ENCODE results near the gene SLC38A10.

DNA sequence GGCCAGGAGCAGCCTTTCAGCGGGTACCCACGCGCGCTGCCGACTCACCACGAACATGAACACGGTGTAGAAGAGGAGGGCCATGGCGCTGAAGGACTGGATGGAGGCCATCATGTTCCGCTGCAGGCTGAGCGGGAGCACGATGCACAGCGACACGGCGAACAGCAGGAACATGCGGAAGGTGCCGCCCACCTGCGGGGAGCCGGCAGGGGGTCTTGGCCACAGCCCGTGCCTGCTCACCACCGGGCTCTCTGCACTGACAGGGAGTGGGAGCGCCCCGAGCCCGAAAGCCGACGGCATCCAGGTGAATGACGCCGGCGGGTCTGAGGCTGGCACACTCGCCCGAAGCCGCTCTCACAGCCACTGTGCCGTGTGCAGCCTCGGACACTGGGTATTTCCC, 13.0 kb downstream of the SLC38A10 start:
- TF ChIP-seq, protein P1, sequence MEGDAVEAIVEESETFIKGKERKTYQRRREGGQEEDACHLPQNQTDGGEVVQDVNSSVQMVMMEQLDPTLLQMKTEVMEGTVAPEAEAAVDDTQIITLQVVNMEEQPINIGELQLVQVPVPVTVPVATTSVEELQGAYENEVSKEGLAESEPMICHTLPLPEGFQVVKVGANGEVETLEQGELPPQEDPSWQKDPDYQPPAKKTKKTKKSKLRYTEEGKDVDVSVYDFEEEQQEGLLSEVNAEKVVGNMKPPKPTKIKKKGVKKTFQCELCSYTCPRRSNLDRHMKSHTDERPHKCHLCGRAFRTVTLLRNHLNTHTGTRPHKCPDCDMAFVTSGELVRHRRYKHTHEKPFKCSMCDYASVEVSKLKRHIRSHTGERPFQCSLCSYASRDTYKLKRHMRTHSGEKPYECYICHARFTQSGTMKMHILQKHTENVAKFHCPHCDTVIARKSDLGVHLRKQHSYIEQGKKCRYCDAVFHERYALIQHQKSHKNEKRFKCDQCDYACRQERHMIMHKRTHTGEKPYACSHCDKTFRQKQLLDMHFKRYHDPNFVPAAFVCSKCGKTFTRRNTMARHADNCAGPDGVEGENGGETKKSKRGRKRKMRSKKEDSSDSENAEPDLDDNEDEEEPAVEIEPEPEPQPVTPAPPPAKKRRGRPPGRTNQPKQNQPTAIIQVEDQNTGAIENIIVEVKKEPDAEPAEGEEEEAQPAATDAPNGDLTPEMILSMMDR (IDR thresholded peaks at IDR 0.05 in 2 of 3, conservative IDR thresholded peaks at IDR 0.05 in 1 of 3; ENCODE audit: borderline replicate concordance in 1 of 3, insufficient read depth in 1 of 3, low read depth in 2 of 3, low read length in 2 of 3): no peak
- TF ChIP-seq SIN3A (IDR thresholded peaks at IDR 0.05; ENCODE audit: low read depth): no peak
- TF ChIP-seq POLR2AphosphoS5 (IDR thresholded peaks at IDR 0.05; ENCODE audit: low read depth, low read length): no peak
- TF ChIP-seq, protein P2, sequence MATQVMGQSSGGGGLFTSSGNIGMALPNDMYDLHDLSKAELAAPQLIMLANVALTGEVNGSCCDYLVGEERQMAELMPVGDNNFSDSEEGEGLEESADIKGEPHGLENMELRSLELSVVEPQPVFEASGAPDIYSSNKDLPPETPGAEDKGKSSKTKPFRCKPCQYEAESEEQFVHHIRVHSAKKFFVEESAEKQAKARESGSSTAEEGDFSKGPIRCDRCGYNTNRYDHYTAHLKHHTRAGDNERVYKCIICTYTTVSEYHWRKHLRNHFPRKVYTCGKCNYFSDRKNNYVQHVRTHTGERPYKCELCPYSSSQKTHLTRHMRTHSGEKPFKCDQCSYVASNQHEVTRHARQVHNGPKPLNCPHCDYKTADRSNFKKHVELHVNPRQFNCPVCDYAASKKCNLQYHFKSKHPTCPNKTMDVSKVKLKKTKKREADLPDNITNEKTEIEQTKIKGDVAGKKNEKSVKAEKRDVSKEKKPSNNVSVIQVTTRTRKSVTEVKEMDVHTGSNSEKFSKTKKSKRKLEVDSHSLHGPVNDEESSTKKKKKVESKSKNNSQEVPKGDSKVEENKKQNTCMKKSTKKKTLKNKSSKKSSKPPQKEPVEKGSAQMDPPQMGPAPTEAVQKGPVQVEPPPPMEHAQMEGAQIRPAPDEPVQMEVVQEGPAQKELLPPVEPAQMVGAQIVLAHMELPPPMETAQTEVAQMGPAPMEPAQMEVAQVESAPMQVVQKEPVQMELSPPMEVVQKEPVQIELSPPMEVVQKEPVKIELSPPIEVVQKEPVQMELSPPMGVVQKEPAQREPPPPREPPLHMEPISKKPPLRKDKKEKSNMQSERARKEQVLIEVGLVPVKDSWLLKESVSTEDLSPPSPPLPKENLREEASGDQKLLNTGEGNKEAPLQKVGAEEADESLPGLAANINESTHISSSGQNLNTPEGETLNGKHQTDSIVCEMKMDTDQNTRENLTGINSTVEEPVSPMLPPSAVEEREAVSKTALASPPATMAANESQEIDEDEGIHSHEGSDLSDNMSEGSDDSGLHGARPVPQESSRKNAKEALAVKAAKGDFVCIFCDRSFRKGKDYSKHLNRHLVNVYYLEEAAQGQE (IDR thresholded peaks at IDR 0.05; ENCODE audit: low read depth): no peak
- no peak for TF ChIP-seq EGR1 (IDR thresholded peaks at IDR 0.05; ENCODE audit: low read depth)
- TF ChIP-seq ZNF274 (IDR thresholded peaks at IDR 0.05; ENCODE audit: low read depth, low read length): no peak
- no peak for TF ChIP-seq EZH2phosphoT487 (IDR thresholded peaks at IDR 0.05; ENCODE audit: borderline replicate concordance)
- TF ChIP-seq POLR2A (IDR thresholded peaks at IDR 0.05; ENCODE audit: borderline replicate concordance, extremely low read depth, insufficient read depth, insufficient read length): no peak
- TF ChIP-seq MAX (IDR thresholded peaks at IDR 0.05): no peak
- TF ChIP-seq SP1 (IDR thresholded peaks at IDR 0.05; ENCODE audit: low read depth): no peak
- TF ChIP-seq, protein P3, sequence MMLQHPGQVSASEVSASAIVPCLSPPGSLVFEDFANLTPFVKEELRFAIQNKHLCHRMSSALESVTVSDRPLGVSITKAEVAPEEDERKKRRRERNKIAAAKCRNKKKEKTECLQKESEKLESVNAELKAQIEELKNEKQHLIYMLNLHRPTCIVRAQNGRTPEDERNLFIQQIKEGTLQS (IDR thresholded peaks at IDR 0.05): no peak
- TF ChIP-seq CEBPB (IDR thresholded peaks at IDR 0.05; ENCODE audit: low read depth): no peak
- no peak for TF ChIP-seq RAD21 (IDR thresholded peaks at IDR 0.05; ENCODE audit: low read depth)
- TF ChIP-seq ELF1 (IDR thresholded peaks at IDR 0.05; ENCODE audit: borderline replicate concordance, low read depth): no peak
